HG03354 (cell line): ENCODE results near the gene B4GALNT3.

Experiments used
- ATAC-seq: cut with Tn5 transposase; IDR thresholded peaks from one replicate; pipeline ENCODE4 v1.9.1; 2021; ENCODE audit warnings: mild to moderate bottlenecking; ENCODE audit not compliant: unreplicated experiment, poor library complexity, severe bottlenecking

Gene B4GALNT3

GRCh38 chr12:466762-467161 lies 7.0 kb downstream of the B4GALNT3 start:
- ATAC-seq = no peak

DNA sequence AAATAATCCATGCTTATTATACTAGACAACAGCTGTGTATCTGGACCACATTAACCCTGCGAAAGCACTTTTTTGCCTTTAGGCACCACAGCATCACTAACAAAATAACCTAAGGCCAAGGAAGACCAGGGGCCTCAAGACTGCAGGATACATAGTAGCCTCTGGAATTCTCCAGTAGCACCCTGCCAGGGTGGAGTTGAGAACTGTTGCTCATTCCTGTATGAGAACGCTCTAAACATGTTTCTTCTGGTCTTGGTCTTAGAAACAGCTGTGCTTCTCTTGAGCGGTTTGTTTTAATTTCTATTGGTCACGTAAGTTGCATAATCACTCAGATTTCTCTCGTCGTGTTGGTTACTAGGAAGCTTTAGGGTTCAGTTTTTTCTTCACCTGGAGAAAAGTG lies 7.9 kb downstream of the B4GALNT3 start:
- ATAC-seq = no peak

- no peak for ATAC-seq
Observed at GRCh38 chr12:468671-469389, 9.1 kb downstream of the B4GALNT3 start.

DNA sequence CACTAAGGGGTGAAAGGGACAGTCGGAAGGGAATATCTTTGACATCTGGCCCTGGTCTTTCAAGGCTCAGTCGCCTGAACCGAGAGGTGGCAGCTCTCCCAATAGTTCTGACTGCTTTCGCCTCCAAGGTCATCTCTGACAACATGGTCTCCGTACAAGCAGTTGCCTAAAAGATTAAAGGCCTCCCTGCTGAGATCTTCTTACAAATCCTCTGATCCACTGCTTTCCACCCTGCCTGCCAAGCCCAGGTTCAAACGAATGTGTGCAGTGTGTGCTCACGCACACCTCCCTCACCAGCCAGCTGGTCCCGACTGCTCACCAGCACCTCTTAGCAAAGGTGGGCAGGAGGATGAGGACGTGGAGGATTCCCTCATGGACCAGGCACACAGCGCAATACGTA lies 10.4 kb downstream of the B4GALNT3 start:
- no peak for ATAC-seq

GRCh38 chr12:473198-473597 lies 13.5 kb downstream of the B4GALNT3 start:
- ATAC-seq = no peak

DNA sequence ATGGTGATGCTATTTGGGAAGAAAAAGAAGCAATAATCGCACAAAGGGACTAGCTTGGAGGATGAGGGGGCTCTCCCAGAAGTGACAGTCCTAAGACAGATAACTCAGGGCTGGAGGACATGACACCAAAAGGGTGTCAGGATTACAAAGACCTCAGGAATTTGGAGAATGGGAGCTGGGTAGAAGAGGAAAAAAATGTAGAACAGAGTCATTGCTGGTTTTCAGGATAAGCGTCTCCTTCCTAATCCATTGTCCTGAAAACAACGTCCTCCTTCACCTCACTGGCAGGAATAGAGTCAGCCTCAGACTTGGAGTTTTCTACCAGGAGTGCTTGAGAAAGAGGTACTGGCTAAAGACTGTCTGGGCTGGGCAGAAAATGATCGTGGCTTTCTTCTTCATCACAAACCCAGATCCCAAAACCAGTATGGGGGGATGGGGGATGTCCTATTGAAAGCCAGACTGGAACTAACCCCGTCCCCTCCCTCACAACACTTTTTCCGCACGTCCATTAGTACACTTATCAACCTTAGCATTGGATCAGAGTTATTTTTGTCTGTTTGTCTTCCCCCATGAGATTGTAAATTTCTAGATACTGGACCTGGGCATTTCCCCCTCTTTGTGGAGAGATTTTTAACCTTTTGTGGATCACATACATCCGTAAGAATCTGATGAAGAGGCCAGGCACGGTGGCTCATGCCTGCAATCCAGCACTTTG lies 14.3 kb downstream of the B4GALNT3 start:
- no peak for ATAC-seq

GRCh38 chr12:475286-475685 lies 15.5 kb downstream of the B4GALNT3 start:
- ATAC-seq = no peak

DNA sequence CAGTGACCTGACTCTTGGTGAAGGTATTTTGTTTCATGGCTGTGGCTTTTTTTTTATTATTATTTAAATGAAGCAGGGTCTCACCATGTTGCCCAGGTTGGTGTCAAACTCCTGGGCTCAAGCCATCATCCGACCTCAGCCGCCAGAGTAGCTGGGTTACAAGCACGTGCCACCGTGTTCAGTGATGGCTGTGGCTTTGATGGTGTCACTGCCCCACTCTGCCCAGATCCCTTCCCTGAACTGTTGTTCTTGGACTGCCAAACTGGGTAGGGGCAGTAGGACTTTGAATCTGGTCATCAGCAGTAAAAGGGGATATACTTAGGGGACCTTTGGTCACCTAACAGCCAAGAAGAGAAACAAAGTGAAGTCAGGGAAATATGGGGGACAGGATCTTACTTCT lies 19.4 kb downstream of the B4GALNT3 start:
- ATAC-seq = no peak

GRCh38 chr12:480831-481816 lies 21.4 kb downstream of the B4GALNT3 start:
- no peak for ATAC-seq

DNA sequence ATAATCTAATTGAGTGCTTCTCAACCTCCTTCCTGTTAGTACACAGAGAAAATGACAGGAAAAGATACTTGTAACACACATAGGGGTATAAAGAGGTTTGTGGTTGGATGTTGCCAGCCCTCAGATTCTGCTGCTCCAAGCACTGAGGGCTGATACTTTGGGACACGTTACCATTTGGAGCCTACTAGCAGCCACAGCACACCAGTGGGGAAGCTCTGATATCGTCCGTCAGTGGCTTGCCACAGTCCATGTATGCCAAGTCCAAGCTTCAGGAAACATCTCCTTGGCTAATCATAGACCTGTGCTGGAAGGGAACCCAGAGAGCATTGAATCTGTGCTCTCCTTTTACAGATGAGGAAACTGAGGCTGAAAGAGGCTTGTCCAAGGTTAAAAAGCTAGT lies 22.3 kb downstream of the B4GALNT3 start:
- no peak for ATAC-seq

GRCh38 chr12:484096-484495 lies 24.4 kb downstream of the B4GALNT3 start:
- no peak for ATAC-seq

DNA sequence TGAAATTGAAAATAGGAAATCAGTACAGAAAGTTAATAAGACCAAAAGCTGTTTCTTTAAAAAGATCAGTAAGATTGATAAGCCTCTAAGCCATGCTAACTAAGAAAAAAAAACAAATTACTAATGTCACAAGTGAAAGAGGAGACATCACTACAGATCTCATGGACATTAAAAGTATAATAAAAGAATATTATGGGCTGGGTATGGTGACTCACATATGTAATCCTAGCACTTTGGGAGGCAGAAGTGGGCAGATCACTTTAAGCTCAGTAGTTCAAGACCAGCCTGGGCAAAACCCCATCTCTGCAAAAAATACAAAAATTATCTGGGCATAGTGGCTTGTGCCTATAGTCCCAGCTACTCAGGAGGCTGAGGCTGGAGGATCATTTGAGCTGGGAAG lies 30.5 kb downstream of the B4GALNT3 start:
- ATAC-seq = no peak

GRCh38 chr12:495466-495865 lies 35.7 kb downstream of the B4GALNT3 start:
- ATAC-seq = no peak

DNA sequence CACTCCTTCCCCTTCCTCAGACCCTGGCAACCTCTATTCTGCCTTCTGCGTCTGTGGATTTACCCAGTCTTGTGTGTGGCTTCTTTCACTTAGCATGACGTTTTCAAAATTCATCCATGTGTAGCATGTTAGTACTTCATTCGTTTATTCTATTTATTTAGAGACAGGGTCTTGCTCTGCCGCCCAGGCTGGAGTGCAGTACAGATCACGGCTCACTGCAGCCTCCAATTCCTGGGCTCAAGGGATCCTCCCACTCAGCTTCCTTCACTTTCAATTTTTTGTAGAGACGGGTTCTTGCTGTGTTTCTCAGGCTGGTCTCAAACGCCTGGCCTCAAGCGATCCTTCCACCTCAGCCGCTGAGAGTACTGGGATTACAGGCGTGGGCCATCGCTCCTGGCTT lies 37.0 kb downstream of the B4GALNT3 start:
- ATAC-seq = no peak

DNA sequence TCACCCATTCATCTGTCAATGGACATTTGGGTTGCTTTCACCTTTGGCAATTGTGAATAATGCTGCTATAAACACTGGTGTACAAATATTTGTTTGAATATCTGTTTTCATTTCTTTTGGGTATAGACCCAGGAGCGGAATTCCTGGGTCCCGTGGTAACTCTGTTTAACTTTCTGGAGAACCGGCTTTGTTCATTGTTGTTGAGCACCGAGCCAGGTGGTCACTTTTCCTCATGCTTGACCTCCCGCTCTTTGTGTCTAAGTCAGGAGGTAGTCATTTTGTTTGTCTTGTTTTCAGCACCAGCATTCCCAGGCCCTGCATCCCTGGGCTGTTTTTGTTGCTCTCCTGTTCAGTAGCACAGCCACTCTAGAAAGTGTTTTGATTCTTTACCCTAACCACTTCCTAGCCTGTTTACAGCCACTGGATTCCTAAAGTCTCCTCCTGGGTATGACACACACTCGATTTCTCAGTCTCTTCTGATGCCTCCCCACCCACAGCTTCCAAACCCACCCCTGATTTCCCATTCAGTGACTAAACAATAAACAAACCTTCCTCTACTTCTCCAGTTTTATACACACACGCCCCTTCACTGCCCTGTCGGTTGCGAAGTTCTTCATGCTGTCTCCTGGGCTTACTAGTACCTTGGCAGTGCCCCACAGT lies 37.9 kb downstream of the B4GALNT3 start:
- no peak for ATAC-seq

DNA sequence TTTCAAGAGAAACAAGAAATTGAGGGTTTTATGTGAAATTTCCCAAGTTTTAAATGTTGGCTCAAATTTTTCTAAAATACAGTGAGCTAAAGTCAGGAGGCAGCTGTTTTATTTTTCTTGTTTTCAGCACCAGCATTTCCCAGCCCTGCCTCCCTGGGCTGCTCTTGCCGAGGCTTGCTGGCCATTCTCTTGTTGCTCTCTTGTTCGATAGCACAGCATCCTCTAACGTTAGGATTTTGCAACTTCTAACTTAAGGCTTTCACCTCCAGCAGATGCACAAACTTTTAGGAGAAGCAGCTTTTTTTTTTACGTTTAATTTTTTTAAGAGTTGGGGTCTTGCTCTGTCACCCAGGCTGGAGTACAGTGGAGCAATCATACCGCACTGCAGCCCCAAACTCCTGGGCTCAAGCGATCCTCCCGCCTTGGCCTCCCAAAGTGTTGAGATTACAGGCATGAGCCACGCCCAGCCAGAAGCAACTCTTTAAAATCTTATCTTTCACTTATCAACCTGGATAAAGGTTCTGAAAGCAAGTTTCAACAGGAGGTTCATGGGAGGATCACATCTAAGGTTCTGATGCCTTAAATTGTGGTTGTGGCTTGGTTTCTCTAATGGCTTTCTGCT lies 40.2 kb downstream of the B4GALNT3 start:
- no peak for ATAC-seq

GRCh38 chr12:501722-502447 lies 42.1 kb downstream of the B4GALNT3 start:
- no peak for ATAC-seq

DNA sequence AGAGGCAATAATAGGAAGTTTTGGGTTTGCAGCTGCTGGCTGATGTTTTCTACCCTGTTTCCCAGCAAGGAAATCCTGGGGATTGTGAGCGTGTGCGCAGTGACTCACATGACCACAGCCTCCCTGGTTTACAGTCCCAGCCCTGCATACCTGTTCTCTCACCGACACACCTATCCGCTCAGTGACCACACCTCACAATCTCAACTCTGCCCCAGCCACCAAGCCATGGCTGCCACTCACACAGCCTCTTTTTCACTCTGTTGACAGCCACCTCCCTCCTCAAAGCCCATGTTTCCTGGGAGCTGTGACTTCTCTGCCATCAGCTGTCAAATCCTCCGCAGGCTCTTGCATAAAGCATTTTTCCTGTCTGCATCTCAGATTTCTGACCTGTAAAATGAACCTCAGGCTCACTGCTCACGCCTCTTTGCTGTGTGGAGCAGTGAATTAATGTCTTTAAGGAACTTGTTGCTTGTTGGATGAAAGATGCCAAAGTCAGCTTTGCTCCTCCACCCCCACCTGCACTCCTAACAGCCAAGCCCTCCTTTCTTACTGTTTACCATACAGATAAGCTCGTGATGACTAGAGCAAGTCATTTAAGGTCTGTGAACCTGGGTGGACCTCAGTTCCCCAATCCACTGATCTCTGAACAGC lies 43.5 kb downstream of the B4GALNT3 start:
- ATAC-seq = no peak
